Body of pancreas (tissue), 4 donors: ENCODE data around the gene DVL2.

Experiments used
- CTCF ChIP-seq, 7 experiments: fragments of 450-650 bp in 4 of 7; fragments of 200-600 bp in 3 of 7; sonication (generic) in 3 of 7; IDR thresholded peaks; one replicate each; pipeline ENCODE4 v1.5.1; 2016 to 2019; ENCODE audit warnings: antibody characterized with exemption in 7 of 7
- POLR2A ChIP-seq, 3 donors: fragments of 450-650 bp; IDR thresholded peaks; one replicate each; pipeline ENCODE4 v1.6.1; 2016; ENCODE audit warnings: antibody characterized with exemption in 3 of 3, mild to moderate bottlenecking in 2 of 3

GRCh38 chr17:7226721-7227710 is 7.3 kb downstream of the DVL2 start:
- TF ChIP-seq POLR2A (IDR thresholded peaks at IDR 0.05) (no peak), CTCF (IDR thresholded peaks at IDR 0.05) (no peak)
